ENCODE measurements around the gene CTNNB1.

Gene CTNNB1

GRCh38 chr3:41216422-41216821, 17.1 kb downstream of the CTNNB1 start:
- TF ChIP-seq SIN3A (IDR thresholded peaks at IDR 0.05; ENCODE audit: borderline replicate concordance, insufficient read depth, low read length): no peak
- TF ChIP-seq FOXP2 (optimal IDR thresholded peaks at IDR 0.05; ENCODE audit: borderline replicate concordance, extremely low read depth, extremely low read length, insufficient read depth): no peak
- TF ChIP-seq REST (IDR thresholded peaks at IDR 0.05; ENCODE audit: insufficient read depth in 1 of 2, low read depth in 2 of 2, low read length in 2 of 2): no peak
- TF ChIP-seq TAF1 (IDR thresholded peaks at IDR 0.05; ENCODE audit: borderline replicate concordance, insufficient read depth, low read length): no peak
- no peak for TF ChIP-seq POLR2AphosphoS5 (IDR thresholded peaks at IDR 0.05; ENCODE audit: low read depth, low read length)

GRCh38 chr3:41216993-41217392, 17.7 kb downstream of the CTNNB1 start:
- TF ChIP-seq POLR2AphosphoS5 (IDR thresholded peaks at IDR 0.05; ENCODE audit: low read depth, low read length) (no peak), REST (IDR thresholded peaks at IDR 0.05; ENCODE audit: insufficient read depth in 1 of 2, low read depth in 2 of 2, low read length in 2 of 2) (no peak), FOXP2 (optimal IDR thresholded peaks at IDR 0.05; ENCODE audit: borderline replicate concordance, extremely low read depth, extremely low read length, insufficient read depth) (no peak), TAF1 (IDR thresholded peaks at IDR 0.05; ENCODE audit: borderline replicate concordance, insufficient read depth, low read length) (no peak), SIN3A (IDR thresholded peaks at IDR 0.05; ENCODE audit: borderline replicate concordance, insufficient read depth, low read length) (no peak)

GRCh38 chr3:41219424-41219823, 20.1 kb downstream of the CTNNB1 start:
- TF ChIP-seq REST (IDR thresholded peaks at IDR 0.05; ENCODE audit: insufficient read depth in 1 of 2, low read depth in 2 of 2, low read length in 2 of 2) (no peak), TAF1 (IDR thresholded peaks at IDR 0.05; ENCODE audit: borderline replicate concordance, insufficient read depth, low read length) (no peak), FOXP2 (optimal IDR thresholded peaks at IDR 0.05; ENCODE audit: borderline replicate concordance, extremely low read depth, extremely low read length, insufficient read depth) (no peak), POLR2AphosphoS5 (IDR thresholded peaks at IDR 0.05; ENCODE audit: low read depth, low read length) (no peak), SIN3A (IDR thresholded peaks at IDR 0.05; ENCODE audit: borderline replicate concordance, insufficient read depth, low read length) (no peak)

- no peak for TF ChIP-seq TAF1 (IDR thresholded peaks at IDR 0.05; ENCODE audit: borderline replicate concordance, insufficient read depth, low read length)
- no peak for TF ChIP-seq FOXP2 (optimal IDR thresholded peaks at IDR 0.05; ENCODE audit: borderline replicate concordance, extremely low read depth, extremely low read length, insufficient read depth)
- TF ChIP-seq REST (IDR thresholded peaks at IDR 0.05; ENCODE audit: insufficient read depth in 1 of 2, low read depth in 2 of 2, low read length in 2 of 2): no peak
- TF ChIP-seq POLR2AphosphoS5 (IDR thresholded peaks at IDR 0.05; ENCODE audit: low read depth, low read length): no peak
Measured at GRCh38 chr3:41220906-41221677, 21.8 kb downstream of the CTNNB1 start.

Data from PFSK-1 (cell line).